PC-9 (cell line): Measurements from ENCODE around the gene NOP9. TPM values are rescaled to one million over a fixed set of nuclear protein-coding genes. Genes with fewer than 3 reads are reported as not detected.

Experiments
- BruUV-seq: library from RNA; stranded (reverse); fragments of 400-500 nt; replicated peaks from 2 replicates; lab custom pipeline; 2021; lab: Mats Ljungman, UMichigan
- CTCF ChIA-PET: fragments of 300-600 bp; sonication (Branson Sonifier 250); formaldehyde crosslinking; loops from one replicate; lab custom pipeline; 2022; ENCODE audit warnings: antibody characterized with exemption; lab: Charles Lee
- POLR2A ChIA-PET: fragments of 300-600 bp; sonication (Branson Sonifier 250); formaldehyde crosslinking; loops from one replicate; lab custom pipeline; 2022; ENCODE audit warnings: antibody characterized with exemption; ENCODE audit not compliant: unreplicated experiment; lab: Charles Lee
- DNase-seq, 2 experiments: peaks; one replicate each; pipeline versions ENCODE4 v3.0.0 to v3.0.0-alpha.2; 2015 to 2022; ENCODE audit warnings: mixed read lengths in 1 of 2
- H2AFZ ChIP-seq: fragments of 200-600 bp; sonication (generic); 2 replicates; pipeline ENCODE4 v1.8.1; 2017; ENCODE audit warnings: antibody characterized with exemption
- H3F3A ChIP-seq: fragments of 200-600 bp; sonication (generic); 2 replicates; pipeline ENCODE4 v1.8.1; 2017; ENCODE audit warnings: antibody characterized with exemption, mild to moderate bottlenecking, low read depth; ENCODE audit not compliant: insufficient read depth
- H3K27ac ChIP-seq: fragments of 200-600 bp; sonication (generic); 2 replicates; pipeline ENCODE4 v1.6.1; 2016; ENCODE audit warnings: mixed run types
- H3K27me3 ChIP-seq: fragments of 200-600 bp; sonication (generic); 2 replicates; pipeline ENCODE4 v1.6.1; 2016; ENCODE audit warnings: low read depth, mixed run types; ENCODE audit not compliant: insufficient read depth
- H3K36me3 ChIP-seq: fragments of 200-600 bp; sonication (generic); 2 replicates; pipeline ENCODE4 v1.6.1; 2016; ENCODE audit warnings: low read depth, mixed run types
- H3K4me1 ChIP-seq: fragments of 200-600 bp; sonication (generic); replicated peaks from 2 replicates; pipeline ENCODE4 v1.6.1; 2016; ENCODE audit warnings: mixed run types; ENCODE audit not compliant: insufficient read depth
- H3K4me2 ChIP-seq: fragments of 200-600 bp; sonication (generic); 2 replicates; pipeline ENCODE4 v1.6.1; 2017; ENCODE audit warnings: mixed run types
- H3K4me3 ChIP-seq: fragments of 200-600 bp; sonication (generic); 2 replicates; pipeline ENCODE4 v1.6.1; 2016; ENCODE audit warnings: mixed run types
- H3K79me2 ChIP-seq: fragments of 200-600 bp; sonication (generic); 2 replicates; pipeline ENCODE4 v1.6.1; 2017; ENCODE audit warnings: low read depth, mixed run types
- H3K9me2 ChIP-seq: fragments of 200-600 bp; sonication (generic); 2 replicates; pipeline ENCODE4 v1.8.1; 2017; ENCODE audit warnings: mild to moderate bottlenecking; ENCODE audit not compliant: insufficient read depth
- H3K9me3 ChIP-seq: fragments of 200-600 bp; sonication (generic); 2 replicates; pipeline ENCODE4 v1.8.1; 2016; ENCODE audit warnings: low read depth; ENCODE audit not compliant: insufficient read depth
- H4K20me1 ChIP-seq: fragments of 200-600 bp; sonication (generic); 2 replicates; pipeline ENCODE4 v1.8.1; 2017; ENCODE audit not compliant: insufficient read depth
- CTCF ChIP-seq: fragments of 200-600 bp; sonication (generic); conservative IDR thresholded peaks from 2 replicates; pipeline ENCODE4 v1.6.1; 2017; ENCODE audit warnings: mixed run types, antibody characterized with exemption, mild to moderate bottlenecking, moderate library complexity
- EZH2 ChIP-seq: fragments of 200-600 bp; sonication (generic); IDR thresholded peaks from 2 replicates; pipeline ENCODE4 v1.8.0; 2017; ENCODE audit warnings: antibody characterized with exemption, low read depth
- intact Hi-C: fragments of 100-400 bp; cut with micrococcal nuclease; formaldehyde crosslinking; loops from one replicate; pipeline ENCODE4 v1.10.0; 2022; ENCODE audit not compliant: unreplicated experiment
- total RNA-seq: library from RNA; stranded (reverse); gene quantifications from 2 replicates; pipeline ENCODE4 v1.2.3, GENCODE V29; 2021

Gene NOP9
- total RNA-seq, 1 experiment from 2014 or later, result 24.4 TPM

- ChIA-PET CTCF (no interaction called here), POLR2A (no interaction called here)
- H3K4me2 ChIP-seq, result no peak within 1 kb of the TSS
- no peaks in the 10 kb centered on the region for H3K36me3 ChIP-seq
- no peak within 1 kb of the TSS for H3K4me3 ChIP-seq
- H3K9me2 ChIP-seq, result no peaks in the 10 kb centered on the region
- H3K27ac ChIP-seq, result no peak within 1 kb of the TSS
- no peaks in the 10 kb centered on the region for H3K27me3 ChIP-seq
- H3K9me3 ChIP-seq, result no peaks in the 10 kb centered on the region
- no peaks in the 10 kb centered on the region for H3K4me1 ChIP-seq
- H2AFZ ChIP-seq, result no peak within 1 kb of the TSS
- no peaks in the 10 kb centered on the region for H3F3A ChIP-seq
- no peaks in the 10 kb centered on the region for H3K79me2 ChIP-seq
- no peak for TF ChIP-seq CTCF
- no peak for TF ChIP-seq EZH2
- H4K20me1 ChIP-seq, result no peaks in the 10 kb centered on the region
- BruUV-seq, result no TSS peak
- DNase-seq, result no peak
- intact Hi-C loops, result no loop called here
Measured at GRCh38 chr14:24310646-24311604, 11.3 kb downstream of the NOP9 start, which contains the start of gene LTB4R. TSS of gene LTB4R (plus strand) at chr14:24311502. CDS start at chr14:24315652, 4,150 bp downstream.

- no peaks in the 10 kb centered on the region; the same call in 1 of the 2 replicates for H3F3A ChIP-seq
- H3K27me3 ChIP-seq, result no peaks in the 10 kb centered on the region
- H2AFZ ChIP-seq, result no peak overlapping the region
- TF ChIP-seq EZH2 (no peak), CTCF (no peak)
- ChIA-PET POLR2A (no interaction called here), CTCF (no interaction called here)
- H3K4me2 ChIP-seq, result no peak overlapping the region
- H3K79me2 ChIP-seq, result no peaks in the 10 kb centered on the region
- intact Hi-C loops, result no loop called here
- no peaks in the 10 kb centered on the region for H3K9me3 ChIP-seq
- DNase-seq, result no peak
- H3K4me3 ChIP-seq, result no peak overlapping the region
- no peak overlapping the region for H3K27ac ChIP-seq
- no TSS peak for BruUV-seq
- no peaks in the 10 kb centered on the region for H3K9me2 ChIP-seq
- no peaks in the 10 kb centered on the region for H4K20me1 ChIP-seq
- no peaks in the 10 kb centered on the region for H3K4me1 ChIP-seq
- H3K36me3 ChIP-seq, result no peaks in the 10 kb centered on the region
Measured at GRCh38 chr14:24311837-24312615, 12.4 kb downstream of the NOP9 start.

GRCh38 chr14:24312736-24313507 is 13.3 kb downstream of the NOP9 start:
- CTCF ChIA-PET, result no interaction called here

More at GRCh38 chr14:24312736-24313507, 13.3 kb downstream of the NOP9 start:
- Histone ChIP-seq H3K4me1 (no peaks in the 10 kb centered on the region), H3K36me3 (no peaks in the 10 kb centered on the region), H2AFZ (no peak overlapping the region), H3K9me2 (no peaks in the 10 kb centered on the region), H3K4me3 (no peak overlapping the region), H3K27ac (no peak overlapping the region), H3K4me2 (no peak overlapping the region), H3F3A (no peaks in the 10 kb centered on the region; the same call in 1 of the 2 replicates), H3K9me3 (no peaks in the 10 kb centered on the region), H4K20me1 (no peaks in the 10 kb centered on the region), H3K79me2 (no peaks in the 10 kb centered on the region), H3K27me3 (no peaks in the 10 kb centered on the region)
- TF ChIP-seq EZH2 (no peak), CTCF (no peak)
- no TSS peak for BruUV-seq
- intact Hi-C loops, result no loop called here
- no peak for DNase-seq
- POLR2A ChIA-PET, result no interaction called here
